ENCODE measurements around the gene CDKL5. TPM values are rescaled to one million over a fixed set of nuclear protein-coding genes. Genes with fewer than 3 reads are reported as not detected.

The CDKL5 gene
- total RNA-seq, 1 donor, result 3.7 TPM

DNA sequence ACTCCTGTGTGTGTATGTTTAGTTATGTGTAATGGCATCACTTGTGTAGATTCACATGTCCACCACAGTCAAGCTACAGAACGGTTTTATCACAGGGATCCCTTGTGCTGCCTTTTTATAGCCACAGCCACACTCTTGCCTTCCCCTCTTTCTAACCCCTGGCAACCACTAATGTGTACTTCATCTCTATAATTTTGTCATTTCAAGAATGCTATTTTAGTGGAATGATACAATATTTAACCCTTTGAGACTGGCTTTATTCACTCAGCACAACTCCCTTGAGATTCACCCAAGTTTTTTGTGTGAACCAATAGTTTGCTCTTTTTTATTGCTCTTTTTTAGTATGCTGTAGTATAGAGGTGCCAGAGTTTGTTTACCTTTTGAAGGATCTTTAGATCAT, 112.1 kb downstream of the CDKL5 start:
- TF ChIP-seq, protein P1, sequence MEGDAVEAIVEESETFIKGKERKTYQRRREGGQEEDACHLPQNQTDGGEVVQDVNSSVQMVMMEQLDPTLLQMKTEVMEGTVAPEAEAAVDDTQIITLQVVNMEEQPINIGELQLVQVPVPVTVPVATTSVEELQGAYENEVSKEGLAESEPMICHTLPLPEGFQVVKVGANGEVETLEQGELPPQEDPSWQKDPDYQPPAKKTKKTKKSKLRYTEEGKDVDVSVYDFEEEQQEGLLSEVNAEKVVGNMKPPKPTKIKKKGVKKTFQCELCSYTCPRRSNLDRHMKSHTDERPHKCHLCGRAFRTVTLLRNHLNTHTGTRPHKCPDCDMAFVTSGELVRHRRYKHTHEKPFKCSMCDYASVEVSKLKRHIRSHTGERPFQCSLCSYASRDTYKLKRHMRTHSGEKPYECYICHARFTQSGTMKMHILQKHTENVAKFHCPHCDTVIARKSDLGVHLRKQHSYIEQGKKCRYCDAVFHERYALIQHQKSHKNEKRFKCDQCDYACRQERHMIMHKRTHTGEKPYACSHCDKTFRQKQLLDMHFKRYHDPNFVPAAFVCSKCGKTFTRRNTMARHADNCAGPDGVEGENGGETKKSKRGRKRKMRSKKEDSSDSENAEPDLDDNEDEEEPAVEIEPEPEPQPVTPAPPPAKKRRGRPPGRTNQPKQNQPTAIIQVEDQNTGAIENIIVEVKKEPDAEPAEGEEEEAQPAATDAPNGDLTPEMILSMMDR (IDR thresholded peaks at IDR 0.05; ENCODE audit: insufficient read depth, low read length), result no peak
- H3K4me3 ChIP-seq (ENCODE audit: low read depth, low read length), result no peak overlapping the region
- DNase-seq (ENCODE audit: low read depth), result no peak

DNA sequence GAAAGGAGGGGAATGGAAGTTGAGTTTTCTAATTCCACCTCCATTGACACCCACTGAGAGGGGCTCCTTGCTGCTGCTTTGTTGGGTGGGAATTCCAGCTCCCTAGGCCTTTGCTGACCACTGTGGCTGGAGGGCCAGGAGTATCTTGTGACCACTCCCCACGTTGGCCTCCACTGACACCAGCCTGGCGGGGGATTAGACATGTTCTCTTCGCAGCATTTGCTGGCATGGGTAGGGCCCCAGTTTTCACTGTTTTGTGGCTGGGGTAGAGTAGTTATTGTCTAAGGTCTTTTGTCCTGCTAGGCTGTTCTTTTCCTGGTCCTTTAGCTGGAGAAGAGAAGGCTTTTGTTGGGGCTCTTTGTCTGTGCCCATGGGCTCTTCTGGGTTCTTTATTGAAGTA, 116.7 kb downstream of the CDKL5 start:
- no peak overlapping the region for H3K4me3 ChIP-seq (ENCODE audit: low read depth, low read length)
- DNase-seq (ENCODE audit: low read depth), result no peak
- TF ChIP-seq, protein P1 (IDR thresholded peaks at IDR 0.05; ENCODE audit: insufficient read depth, low read length), result no peak

DNA sequence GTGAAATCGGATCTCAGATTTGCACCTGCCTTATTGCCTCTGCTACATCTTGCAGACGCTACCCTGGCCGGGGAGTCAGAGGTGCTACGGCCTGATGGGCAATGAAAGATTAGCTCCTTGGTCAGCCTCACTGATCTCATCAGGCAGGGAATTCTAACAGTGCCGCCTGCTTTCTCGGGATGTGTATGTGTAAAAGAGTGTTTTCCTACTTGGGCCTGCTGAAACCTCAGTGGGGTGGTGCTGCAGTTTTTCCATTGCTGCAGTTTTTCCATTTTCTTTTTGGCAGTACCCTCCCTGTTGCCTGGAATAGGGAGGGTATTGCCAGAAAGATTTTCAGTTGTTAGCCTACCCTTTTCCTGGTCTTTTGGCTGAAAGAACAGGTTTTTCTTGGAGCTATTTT, 117.5 kb downstream of the CDKL5 start:
- TF ChIP-seq, protein P1 (IDR thresholded peaks at IDR 0.05; ENCODE audit: insufficient read depth, low read length), result no peak
- H3K4me3 ChIP-seq (ENCODE audit: low read depth, low read length), result no peak overlapping the region
- no peak for DNase-seq (ENCODE audit: low read depth)

DNA sequence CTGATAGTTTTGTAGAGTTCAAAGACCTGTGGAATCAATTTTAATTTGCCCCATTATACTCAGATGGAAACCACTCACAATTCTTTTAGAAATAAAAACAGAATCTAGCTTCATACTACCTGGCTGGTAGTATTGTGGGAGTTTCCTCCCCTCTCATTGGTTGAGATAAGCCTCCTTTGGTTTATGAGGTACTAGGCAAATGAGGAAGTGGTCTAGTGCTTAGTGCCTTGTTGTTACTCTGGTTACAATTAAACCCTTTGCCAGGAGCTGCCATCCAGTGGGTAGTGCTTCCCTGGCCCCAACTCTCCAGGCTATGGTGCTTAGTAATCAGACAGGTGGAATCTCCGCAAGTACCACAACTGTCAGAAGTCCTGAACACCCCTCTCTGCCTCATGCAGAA, 118.3 kb downstream of the CDKL5 start:
- TF ChIP-seq, protein P1 (IDR thresholded peaks at IDR 0.05; ENCODE audit: insufficient read depth, low read length), result no peak
- H3K4me3 ChIP-seq (ENCODE audit: low read depth, low read length), result no peak overlapping the region
- no peak for DNase-seq (ENCODE audit: low read depth)

DNA sequence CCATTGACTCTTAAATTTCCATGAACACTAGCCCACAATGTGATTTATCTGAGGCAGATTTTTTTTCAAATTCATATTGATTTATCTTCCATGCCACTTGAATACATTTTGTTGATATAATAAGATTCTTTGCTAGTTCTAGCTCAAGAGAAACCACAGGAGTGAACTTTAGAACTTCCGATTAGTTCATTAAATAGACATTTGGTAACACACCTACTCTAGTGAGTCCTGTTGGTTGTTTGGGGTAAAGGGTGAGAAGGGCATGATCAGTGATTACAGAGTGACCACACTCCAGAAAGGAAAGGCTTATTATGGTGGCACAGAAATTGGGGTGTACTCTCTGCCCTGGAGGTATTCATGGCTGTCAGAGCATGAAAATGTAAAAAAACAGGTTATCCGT, 120.4 kb downstream of the CDKL5 start:
- no peak for DNase-seq (ENCODE audit: low read depth)
- H3K4me3 ChIP-seq (ENCODE audit: low read depth, low read length), result no peak overlapping the region
- TF ChIP-seq, protein P1 (IDR thresholded peaks at IDR 0.05; ENCODE audit: insufficient read depth, low read length), result no peak

DNA sequence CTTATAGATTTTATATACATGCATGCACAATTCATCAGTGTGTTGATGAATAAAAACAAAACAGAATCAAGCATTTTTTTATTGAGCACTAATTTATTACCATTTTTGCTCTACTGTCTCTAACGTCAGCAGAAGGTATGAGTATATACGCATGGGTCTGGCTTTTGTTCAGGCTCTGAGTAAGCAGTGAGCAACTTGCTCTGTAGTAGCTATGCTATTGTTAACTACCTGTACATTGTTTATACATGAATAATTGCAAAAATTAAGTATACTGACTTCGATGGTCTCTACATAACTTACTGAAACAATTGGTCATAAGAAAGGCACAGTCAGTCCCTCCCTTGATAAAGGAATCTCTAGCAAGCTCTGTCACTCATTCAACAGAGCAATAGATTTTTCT, 123.6 kb downstream of the CDKL5 start:
- no peak overlapping the region for H3K4me3 ChIP-seq (ENCODE audit: low read depth, low read length)
- TF ChIP-seq, protein P1 (IDR thresholded peaks at IDR 0.05; ENCODE audit: insufficient read depth, low read length), result no peak
- DNase-seq (ENCODE audit: low read depth), result no peak

DNA sequence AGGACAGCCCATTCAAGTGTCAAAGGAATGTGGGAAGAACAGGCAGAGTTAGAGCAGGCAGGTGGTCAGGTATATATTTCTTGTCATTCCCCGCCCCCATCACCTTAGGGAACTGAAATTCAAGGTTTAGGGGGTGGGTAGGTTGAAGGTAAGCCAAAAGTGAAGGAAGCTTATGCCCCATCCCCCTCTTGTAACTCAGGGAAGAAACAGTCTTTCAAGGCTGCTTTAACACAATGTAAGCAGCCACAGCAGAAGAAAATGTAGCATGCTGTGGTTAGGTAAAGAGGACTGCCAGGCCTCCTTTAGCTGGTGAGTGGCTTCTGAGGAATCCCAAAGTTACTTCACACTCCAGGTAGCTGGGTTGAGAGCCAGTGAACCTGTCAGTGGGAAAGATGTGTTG, 124.2 kb downstream of the CDKL5 start:
- no peak overlapping the region for H3K4me3 ChIP-seq (ENCODE audit: low read depth, low read length)
- TF ChIP-seq, protein P1 (IDR thresholded peaks at IDR 0.05; ENCODE audit: insufficient read depth, low read length), result no peak
- no peak for DNase-seq (ENCODE audit: low read depth)
